WTC11 (cell line): ENCODE data around the gene KAT8. TPM values are rescaled to one million over a fixed set of nuclear protein-coding genes. Genes with fewer than 3 reads are reported as not detected.

Experiments used
- ATAC-seq: fragments of 200-7000 bp; cut with Tn5 transposase; 2 replicates; pipeline ENCODE4 v1.10.0; 2021; ENCODE audit warnings: mild to moderate bottlenecking, moderate library complexity
- CTCF ChIA-PET: fragments of 300-600 bp; sonication (Branson Sonifier 250); formaldehyde crosslinking; loops from one replicate; lab custom pipeline; 2021; ENCODE audit warnings: antibody characterized with exemption; lab: Charles Lee
- POLR2A ChIA-PET: fragments of 350-600 bp; sonication (Branson Sonifier 250); formaldehyde crosslinking; loops from one replicate; lab custom pipeline; 2021; ENCODE audit warnings: antibody characterized with exemption; lab: Charles Lee
- DNase-seq: peaks from one replicate; pipeline ENCODE4 v3.0.0; 2021; ENCODE audit warnings: low spot score
- H3K27ac Mint-ChIP-seq: 2 replicates; pipeline ENCODE4 v1.8.0; 2021; ENCODE audit warnings: mixed read lengths
- H3K27me3 Mint-ChIP-seq: 2 replicates; pipeline ENCODE4 v1.8.0; 2021; ENCODE audit warnings: low read depth, mild to moderate bottlenecking, moderate library complexity, mixed read lengths
- H3K36me3 Mint-ChIP-seq: 2 replicates; pipeline ENCODE4 v1.8.0; 2021; ENCODE audit warnings: mixed read lengths
- H3K4me1 Mint-ChIP-seq: 2 replicates; pipeline ENCODE4 v1.8.0; 2022; ENCODE audit warnings: mixed read lengths
- H3K4me3 Mint-ChIP-seq: 2 replicates; pipeline ENCODE4 v1.8.0; 2021; ENCODE audit warnings: mild to moderate bottlenecking, moderate library complexity, mixed read lengths
- H3K9me3 Mint-ChIP-seq: 2 replicates; pipeline ENCODE4 v1.8.0; 2021; ENCODE audit warnings: mixed read lengths
- CBFB ChIP-seq: sonication (generic); formaldehyde crosslinking; IDR thresholded peaks from 2 replicates; pipeline ENCODE4 v1.8.1; 2022; ENCODE audit warnings: mild to moderate bottlenecking, low read depth, missing genetic modification reagents
- ELF4 ChIP-seq: sonication (generic); formaldehyde crosslinking; IDR thresholded peaks from 2 replicates; pipeline ENCODE4 v1.8.1; 2022; ENCODE audit warnings: low read depth, mild to moderate bottlenecking, moderate library complexity, missing genetic modification reagents
- ESRRA ChIP-seq: sonication (generic); formaldehyde crosslinking; IDR thresholded peaks from 2 replicates; pipeline ENCODE4 v1.8.1; 2022; ENCODE audit warnings: mild to moderate bottlenecking, missing genetic modification reagents, borderline replicate concordance
- IRF2 ChIP-seq: sonication (generic); formaldehyde crosslinking; IDR thresholded peaks from 2 replicates; pipeline ENCODE4 v1.8.0; 2022; ENCODE audit warnings: low read depth, missing genetic modification reagents, borderline replicate concordance
- MXD4 ChIP-seq: fragments of 250-450 bp; sonication (Bioruptor Pico); IDR thresholded peaks from 2 replicates; pipeline ENCODE4 v1.8.0; 2021; ENCODE audit warnings: mild to moderate bottlenecking, moderate library complexity, borderline replicate concordance
- NR3C1 ChIP-seq: sonication (generic); formaldehyde crosslinking; conservative IDR thresholded peaks from 2 replicates; pipeline ENCODE4 v1.8.1; 2023; ENCODE audit warnings: low read depth, mild to moderate bottlenecking, missing genetic modification reagents
- PRRX2 ChIP-seq: fragments of 250-450 bp; sonication (Bioruptor Pico); IDR thresholded peaks from 2 replicates; pipeline ENCODE4 v1.8.0; 2021; ENCODE audit warnings: mild to moderate bottlenecking
- SMAD3 ChIP-seq: sonication (generic); formaldehyde crosslinking; IDR thresholded peaks from 2 replicates; pipeline ENCODE4 v1.8.0; 2022; ENCODE audit warnings: missing genetic modification reagents, mild to moderate bottlenecking, borderline replicate concordance
- TCF7 ChIP-seq: sonication (generic); formaldehyde crosslinking; IDR thresholded peaks from 2 replicates; pipeline ENCODE4 v1.8.0; 2022; ENCODE audit warnings: mild to moderate bottlenecking, low read depth, missing genetic modification reagents, moderate library complexity
- TEAD1 ChIP-seq: sonication (generic); formaldehyde crosslinking; IDR thresholded peaks from 2 replicates; pipeline ENCODE4 v1.8.0; 2022; ENCODE audit warnings: mild to moderate bottlenecking, missing genetic modification reagents
- ZNF138 ChIP-seq: sonication (generic); formaldehyde crosslinking; conservative IDR thresholded peaks from 2 replicates; pipeline ENCODE4 v1.8.1; 2022; ENCODE audit warnings: mild to moderate bottlenecking, moderate library complexity, missing genetic modification reagents
- ZNF232 ChIP-seq: sonication (generic); formaldehyde crosslinking; IDR thresholded peaks from 2 replicates; pipeline ENCODE4 v1.8.0; 2022; ENCODE audit warnings: mild to moderate bottlenecking, missing genetic modification reagents
- total RNA-seq: library from RNA; stranded (reverse); gene quantifications from 3 replicates; pipeline ENCODE4 v1.2.3, GENCODE V29; 2021
- TF ChIP-seq, protein P1 (sequence below): sonication (generic); formaldehyde crosslinking; IDR thresholded peaks from 2 replicates; pipeline ENCODE4 v1.8.1; 2023; ENCODE audit warnings: mild to moderate bottlenecking, moderate library complexity, missing genetic modification reagents
- TF ChIP-seq, protein P2 (sequence below): sonication (generic); formaldehyde crosslinking; IDR thresholded peaks from 2 replicates; pipeline ENCODE4 v1.8.0; 2022; ENCODE audit warnings: mild to moderate bottlenecking, missing genetic modification reagents
- TF ChIP-seq, protein P3 (sequence below): sonication (generic); formaldehyde crosslinking; IDR thresholded peaks from 2 replicates; pipeline ENCODE4 v1.8.1; 2023; ENCODE audit warnings: mild to moderate bottlenecking, missing genetic modification reagents
- TF ChIP-seq, protein P4 (sequence below): sonication (generic); formaldehyde crosslinking; IDR thresholded peaks from 2 replicates; pipeline ENCODE4 v1.8.0; 2022; ENCODE audit warnings: mild to moderate bottlenecking, missing genetic modification reagents
- TF ChIP-seq, protein P5 (sequence below): sonication (generic); formaldehyde crosslinking; IDR thresholded peaks from 2 replicates; pipeline ENCODE4 v1.8.1; 2022; ENCODE audit warnings: missing genetic modification reagents, borderline replicate concordance

Gene KAT8
- total RNA-seq, 1 experiment from 2014 or later, result 70.8 TPM

DNA sequence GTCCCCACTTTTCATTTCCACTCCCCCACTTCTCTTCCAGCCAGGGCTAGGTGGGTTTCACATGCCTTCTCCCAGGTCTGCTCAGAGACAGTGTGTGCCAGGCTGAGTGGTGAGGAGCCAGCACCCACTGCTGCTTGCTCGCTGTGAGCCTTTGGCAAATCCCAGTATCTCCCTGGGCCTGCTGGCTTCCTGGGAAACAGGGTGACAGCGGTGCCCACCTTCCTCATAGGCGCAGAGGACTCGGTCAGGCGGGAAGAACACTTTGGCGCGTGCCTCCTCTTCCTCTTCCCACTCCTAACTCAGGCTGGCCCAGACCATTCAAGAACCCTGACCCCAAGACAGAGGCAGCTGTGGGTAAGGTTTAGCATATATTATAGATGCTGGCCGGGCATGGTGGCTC lies 28.3 kb upstream of the KAT8 start:
- peak overlapping the region; percentile 49; the same call in 1 of the 2 replicates for H3K27ac Mint-ChIP-seq
- CTCF ChIA-PET, result interaction anchor here (0.6 kb wide), 1 partner anchor 47 kb away, joined by 3 read pairs; no protein-coding TSS in a partner anchor
- no peak for ATAC-seq

DNA sequence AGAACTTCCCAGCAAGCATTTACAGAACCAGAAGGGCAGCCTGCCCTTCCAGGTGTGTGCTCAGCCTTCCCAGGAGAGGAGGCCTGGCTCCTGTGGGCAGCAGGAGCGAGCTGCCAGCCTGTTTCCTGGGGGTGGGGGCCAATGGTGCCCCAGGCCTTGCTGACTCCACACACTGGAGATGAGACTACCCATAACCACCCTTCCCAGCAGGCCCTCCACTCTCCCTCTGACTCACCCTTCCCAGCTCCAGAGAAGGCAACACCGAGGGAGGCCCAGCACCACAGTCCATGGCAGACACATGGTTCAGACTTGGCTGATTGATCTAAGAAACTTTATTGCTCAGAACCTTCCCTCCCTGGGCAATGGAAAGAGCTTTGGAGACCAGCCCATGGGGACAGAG lies 26.9 kb upstream of the KAT8 start:
- Mint-ChIP-seq H3K4me1 (peaks cover 11% of the 10 kb centered on the region), H3K27me3 (no peaks in the 10 kb centered on the region), H3K9me3 (0 out of 2 replicates have a peak, but pooled peaks cover 2% of the 10 kb centered on the region), H3K27ac (no peak overlapping the region), H3K36me3 (peaks cover 12% of the 10 kb centered on the region), H3K4me3 (no peak overlapping the region)
- ATAC-seq (no peak), DNase-seq (no peak)
- POLR2A ChIA-PET, result no interaction called here
- TF ChIP-seq CBFB (CRISPR knock-in tag) (no peak), TCF7 (CRISPR knock-in tag) (no peak), SMAD3 (CRISPR knock-in tag) (no peak), IRF2 (CRISPR knock-in tag) (no peak)
- TF ChIP-seq, protein P1, sequence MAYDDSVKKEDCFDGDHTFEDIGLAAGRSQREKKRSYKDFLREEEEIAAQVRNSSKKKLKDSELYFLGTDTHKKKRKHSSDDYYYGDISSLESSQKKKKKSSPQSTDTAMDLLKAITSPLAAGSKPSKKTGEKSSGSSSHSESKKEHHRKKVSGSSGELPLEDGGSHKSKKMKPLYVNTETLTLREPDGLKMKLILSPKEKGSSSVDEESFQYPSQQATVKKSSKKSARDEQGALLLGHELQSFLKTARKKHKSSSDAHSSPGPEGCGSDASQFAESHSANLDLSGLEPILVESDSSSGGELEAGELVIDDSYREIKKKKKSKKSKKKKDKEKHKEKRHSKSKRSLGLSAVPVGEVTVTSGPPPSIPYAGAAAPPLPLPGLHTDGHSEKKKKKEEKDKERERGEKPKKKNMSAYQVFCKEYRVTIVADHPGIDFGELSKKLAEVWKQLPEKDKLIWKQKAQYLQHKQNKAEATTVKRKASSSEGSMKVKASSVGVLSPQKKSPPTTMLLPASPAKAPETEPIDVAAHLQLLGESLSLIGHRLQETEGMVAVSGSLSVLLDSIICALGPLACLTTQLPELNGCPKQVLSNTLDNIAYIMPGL (CRISPR knock-in tag), result no peak
- TF ChIP-seq, protein P2, sequence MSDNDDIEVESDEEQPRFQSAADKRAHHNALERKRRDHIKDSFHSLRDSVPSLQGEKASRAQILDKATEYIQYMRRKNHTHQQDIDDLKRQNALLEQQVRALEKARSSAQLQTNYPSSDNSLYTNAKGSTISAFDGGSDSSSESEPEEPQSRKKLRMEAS, result no peak
- TF ChIP-seq, protein P3, sequence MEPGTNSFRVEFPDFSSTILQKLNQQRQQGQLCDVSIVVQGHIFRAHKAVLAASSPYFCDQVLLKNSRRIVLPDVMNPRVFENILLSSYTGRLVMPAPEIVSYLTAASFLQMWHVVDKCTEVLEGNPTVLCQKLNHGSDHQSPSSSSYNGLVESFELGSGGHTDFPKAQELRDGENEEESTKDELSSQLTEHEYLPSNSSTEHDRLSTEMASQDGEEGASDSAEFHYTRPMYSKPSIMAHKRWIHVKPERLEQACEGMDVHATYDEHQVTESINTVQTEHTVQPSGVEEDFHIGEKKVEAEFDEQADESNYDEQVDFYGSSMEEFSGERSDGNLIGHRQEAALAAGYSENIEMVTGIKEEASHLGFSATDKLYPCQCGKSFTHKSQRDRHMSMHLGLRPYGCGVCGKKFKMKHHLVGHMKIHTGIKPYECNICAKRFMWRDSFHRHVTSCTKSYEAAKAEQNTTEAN (CRISPR knock-in tag), result no peak
- CTCF ChIA-PET, result no interaction called here

More for the DNA sequence above, 28.3 kb upstream of the KAT8 start:
- TF ChIP-seq NR3C1, result no peak
- no peak for TF ChIP-seq PRRX2 (CRISPR knock-in tag)
- TF ChIP-seq ZNF138 (CRISPR knock-in tag), result no peak
- TF ChIP-seq TEAD1, result no peak
- TF ChIP-seq ELF4 (CRISPR knock-in tag), result no peak
- TF ChIP-seq, protein P4, sequence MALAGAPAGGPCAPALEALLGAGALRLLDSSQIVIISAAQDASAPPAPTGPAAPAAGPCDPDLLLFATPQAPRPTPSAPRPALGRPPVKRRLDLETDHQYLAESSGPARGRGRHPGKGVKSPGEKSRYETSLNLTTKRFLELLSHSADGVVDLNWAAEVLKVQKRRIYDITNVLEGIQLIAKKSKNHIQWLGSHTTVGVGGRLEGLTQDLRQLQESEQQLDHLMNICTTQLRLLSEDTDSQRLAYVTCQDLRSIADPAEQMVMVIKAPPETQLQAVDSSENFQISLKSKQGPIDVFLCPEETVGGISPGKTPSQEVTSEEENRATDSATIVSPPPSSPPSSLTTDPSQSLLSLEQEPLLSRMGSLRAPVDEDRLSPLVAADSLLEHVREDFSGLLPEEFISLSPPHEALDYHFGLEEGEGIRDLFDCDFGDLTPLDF (CRISPR knock-in tag), result no peak
- TF ChIP-seq, protein P5, sequence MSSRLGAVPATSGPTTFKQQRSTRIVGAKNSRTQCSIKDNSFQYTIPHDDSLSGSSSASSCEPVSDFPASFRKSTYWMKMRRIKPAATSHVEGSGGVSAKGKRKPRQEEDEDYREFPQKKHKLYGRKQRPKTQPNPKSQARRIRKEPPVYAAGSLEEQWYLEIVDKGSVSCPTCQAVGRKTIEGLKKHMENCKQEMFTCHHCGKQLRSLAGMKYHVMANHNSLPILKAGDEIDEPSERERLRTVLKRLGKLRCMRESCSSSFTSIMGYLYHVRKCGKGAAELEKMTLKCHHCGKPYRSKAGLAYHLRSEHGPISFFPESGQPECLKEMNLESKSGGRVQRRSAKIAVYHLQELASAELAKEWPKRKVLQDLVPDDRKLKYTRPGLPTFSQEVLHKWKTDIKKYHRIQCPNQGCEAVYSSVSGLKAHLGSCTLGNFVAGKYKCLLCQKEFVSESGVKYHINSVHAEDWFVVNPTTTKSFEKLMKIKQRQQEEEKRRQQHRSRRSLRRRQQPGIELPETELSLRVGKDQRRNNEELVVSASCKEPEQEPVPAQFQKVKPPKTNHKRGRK (CRISPR knock-in tag), result no peak
- no peak for TF ChIP-seq ESRRA (CRISPR knock-in tag)
- TF ChIP-seq MXD4 (CRISPR knock-in tag), result no peak
- no peak for TF ChIP-seq ZNF232 (CRISPR knock-in tag)
- H3K9me3 Mint-ChIP-seq, result no peaks in the 10 kb centered on the region
- no peaks in the 10 kb centered on the region for H3K27me3 Mint-ChIP-seq
- peaks cover 12% of the 10 kb centered on the region for H3K36me3 Mint-ChIP-seq
- H3K4me1 Mint-ChIP-seq, result peaks cover 8% of the 10 kb centered on the region; the same call in 1 of the 2 replicates
- no peak for DNase-seq
- no peak overlapping the region for H3K4me3 Mint-ChIP-seq
- POLR2A ChIA-PET, result no interaction called here
